GM19324 (cell line): ENCODE results near the gene NOXA1.

Experiments
- ATAC-seq: cut with Tn5 transposase; IDR thresholded peaks from one replicate; pipeline ENCODE4 v1.9.1; 2021; ENCODE audit warnings: mild to moderate bottlenecking, moderate library complexity; ENCODE audit not compliant: unreplicated experiment, low FRiP score

The NOXA1 gene

DNA sequence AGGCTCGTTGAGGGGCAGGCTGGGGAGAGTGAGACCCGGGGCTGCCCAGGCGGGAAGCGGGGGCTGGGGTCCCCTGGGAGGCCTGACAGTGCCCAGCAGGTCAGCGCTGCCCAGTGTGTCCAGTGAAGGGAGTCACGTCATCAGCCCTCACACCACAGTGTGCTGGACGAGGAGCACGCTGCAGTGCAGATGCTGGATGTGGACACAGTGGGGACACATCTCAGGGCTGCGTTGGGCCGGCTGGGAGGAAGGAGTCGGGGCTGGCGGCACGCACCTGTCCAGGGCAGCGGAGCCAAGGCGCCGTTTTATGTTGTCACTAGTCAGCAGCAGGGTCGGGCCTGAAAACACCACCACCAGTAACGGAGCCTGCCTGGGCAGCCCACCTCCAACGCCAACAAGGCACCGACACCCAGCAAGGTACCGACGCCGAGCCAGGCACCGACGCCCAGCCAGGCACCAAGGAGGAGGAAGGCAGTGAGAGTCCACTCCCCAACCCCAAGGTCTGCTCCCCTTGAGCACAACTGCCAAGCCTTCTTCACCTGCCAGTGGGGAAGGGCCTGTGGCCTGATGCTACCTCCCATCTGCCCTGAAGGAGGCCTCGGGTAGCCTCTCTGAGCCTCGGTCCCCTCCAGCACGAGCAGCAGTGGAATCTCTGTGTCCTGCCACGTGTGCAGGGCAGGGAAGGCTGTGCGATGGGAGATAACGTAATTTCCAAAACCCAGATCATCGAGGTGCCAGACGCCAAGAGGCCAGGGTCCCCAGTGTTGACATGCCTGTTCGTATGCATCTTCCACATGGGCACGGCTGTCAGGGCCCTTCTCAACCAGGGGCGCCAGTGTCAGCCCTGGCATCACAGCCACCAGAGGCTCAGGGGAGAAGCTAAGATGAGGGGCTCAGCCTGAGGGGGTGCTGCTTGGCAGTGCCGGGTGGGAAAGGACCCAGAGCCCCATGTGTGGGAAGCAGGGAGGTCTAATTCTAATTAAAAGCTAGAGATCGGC, 57.8 kb downstream of the NOXA1 start:
- ATAC-seq: no peak

DNA sequence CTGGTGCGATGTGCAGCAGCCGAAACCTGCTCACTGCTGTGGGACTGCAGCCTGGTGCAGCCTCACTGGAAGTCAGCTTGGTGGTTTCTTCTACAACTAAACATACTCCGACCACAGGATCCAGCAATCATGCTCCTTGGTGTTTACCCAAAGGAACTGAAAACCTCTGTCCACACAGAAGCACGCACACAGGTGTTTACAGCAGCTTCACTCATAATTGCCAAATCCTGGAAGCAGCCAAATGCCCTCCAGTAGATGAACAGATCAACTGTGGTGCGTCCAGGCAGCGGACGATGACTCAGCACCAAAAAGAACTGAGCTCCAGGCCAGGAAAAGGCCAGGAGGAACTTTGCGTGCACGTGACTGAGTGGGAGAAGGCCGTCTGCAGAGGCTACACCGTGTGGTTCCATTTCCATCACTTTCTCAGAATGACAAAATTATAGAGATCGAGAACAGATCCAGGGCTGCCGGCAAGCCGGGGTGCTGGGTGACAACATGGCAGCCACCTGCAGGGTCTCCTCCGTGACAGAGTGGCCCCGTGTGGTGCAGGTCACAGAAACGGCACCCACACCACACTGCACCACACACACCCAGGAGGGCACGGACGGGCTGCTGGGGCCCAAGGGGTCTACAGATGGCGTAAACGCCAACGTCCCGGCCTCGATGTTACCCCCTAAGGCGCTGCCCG, 59.0 kb downstream of the NOXA1 start:
- no peak for ATAC-seq
